Smooth muscle cell (in vitro differentiated cells): ENCODE measurements around the gene CTNNBL1. TPM values are rescaled to one million over a fixed set of nuclear protein-coding genes. Genes with fewer than 3 reads are reported as not detected.

Experiments
- DNase-seq: peaks from one replicate; lab custom pipeline; 2025; ENCODE audit not compliant: unreplicated experiment; lab: John Stamatoyannopoulos, UW
- H2AFZ ChIP-seq: fragments of 200-600 bp; sonication (generic); 2 replicates; pipeline ENCODE4 v1.6.0; 2016; ENCODE audit warnings: antibody characterized with exemption, low read depth, mild to moderate bottlenecking
- H3F3A ChIP-seq: fragments of 200-600 bp; sonication (generic); 2 replicates; pipeline ENCODE4 v1.6.0; 2017; ENCODE audit warnings: antibody characterized with exemption, low read depth
- H3K27ac ChIP-seq: fragments of 200-600 bp; sonication (generic); 2 replicates; pipeline ENCODE4 v1.5.1; 2016; ENCODE audit warnings: low read depth, mild to moderate bottlenecking
- H3K27me3 ChIP-seq: fragments of 200-600 bp; sonication (generic); 2 replicates; pipeline ENCODE4 v1.6.1; 2016; ENCODE audit warnings: low read depth, mild to moderate bottlenecking
- H3K36me3 ChIP-seq: fragments of 200-600 bp; sonication (generic); 2 replicates; pipeline ENCODE4 v1.5.1; 2016; ENCODE audit warnings: low read depth
- H3K4me1 ChIP-seq: fragments of 200-600 bp; sonication (generic); 2 replicates; pipeline ENCODE4 v1.5.1; 2016; ENCODE audit warnings: low read depth
- H3K4me2 ChIP-seq: fragments of 200-600 bp; sonication (generic); 2 replicates; pipeline ENCODE4 v1.6.0; 2016; ENCODE audit warnings: mild to moderate bottlenecking
- H3K4me3 ChIP-seq: fragments of 200-600 bp; sonication (generic); 2 replicates; pipeline ENCODE4 v1.5.1; 2016; ENCODE audit warnings: mild to moderate bottlenecking
- H3K79me2 ChIP-seq: fragments of 200-600 bp; sonication (generic); 2 replicates; pipeline ENCODE4 v1.6.0; 2016; ENCODE audit warnings: low read depth, mild to moderate bottlenecking
- H3K9ac ChIP-seq: fragments of 200-600 bp; sonication (generic); 2 replicates; pipeline ENCODE4 v1.6.0; 2016; ENCODE audit warnings: low read depth
- H3K9me3 ChIP-seq: fragments of 200-600 bp; sonication (generic); replicated peaks from 2 replicates; pipeline ENCODE4 v1.5.1; 2016; ENCODE audit warnings: low read depth
- H4K20me1 ChIP-seq: fragments of 200-600 bp; sonication (generic); 2 replicates; pipeline ENCODE4 v1.6.0; 2016; ENCODE audit warnings: low read depth
- CTCF ChIP-seq: fragments of 200-600 bp; sonication (generic); IDR thresholded peaks from 2 replicates; pipeline ENCODE4 v1.5.1; 2017; ENCODE audit warnings: borderline replicate concordance, mild to moderate bottlenecking, antibody characterized with exemption; ENCODE audit not compliant: insufficient read depth, poor library complexity, severe bottlenecking
- WGBS: methylation state at CpG from one replicate; pipeline ENCODE4 v1.1.7; 2016; ENCODE audit warnings: low lambda C conversion rate; 5-methylcytosine and 5-hydroxymethylcytosine counted together
- polyA plus RNA-seq: library from polyadenylated mRNA; unstranded; fragments of >200 nt; fragmentation: Nextera tagmentation; extraction: Ambion mirVana; gene quantifications from 2 replicates; pipeline ENCODE4 v1.2.1, GENCODE V29; 2016
- total RNA-seq: library from RNA; depleted of rRNA; stranded (reverse); fragments of >200 nt; gene quantifications from 2 replicates; pipeline ENCODE4 v1.2.3, GENCODE V29; 2014

Gene CTNNBL1
- total and polyA plus RNA-seq, 2 experiments from 2014 or later: 33.3 to 63.6 TPM

GRCh38 chr20:37776049-37776448, 82.2 kb downstream of the CTNNBL1 start:
- Histone ChIP-seq H3K9ac (no peak overlapping the region), H3K27ac (no peak overlapping the region), H3K27me3 (no peaks in the 10 kb centered on the region), H4K20me1 (no peaks in the 10 kb centered on the region), H2AFZ (no peak overlapping the region), H3K4me1 (no peaks in the 10 kb centered on the region), H3K36me3 (peaks cover 3% of the 10 kb centered on the region), H3F3A (no peaks in the 10 kb centered on the region), H3K4me2 (no peak overlapping the region), H3K9me3 (no peaks in the 10 kb centered on the region), H3K79me2 (no peaks in the 10 kb centered on the region), H3K4me3 (no peak overlapping the region)
- DNase-seq: no peak
- 99% methylated on average over 5 of the region's 5 CpGs for WGBS
- no peak for TF ChIP-seq CTCF

GRCh38 chr20:37776526-37776925, 82.7 kb downstream of the CTNNBL1 start:
- Histone ChIP-seq H3K36me3 (peaks cover 3% of the 10 kb centered on the region), H3K4me2 (no peak overlapping the region), H3K9me3 (no peaks in the 10 kb centered on the region), H3K4me1 (no peaks in the 10 kb centered on the region), H3K9ac (no peak overlapping the region), H3F3A (no peaks in the 10 kb centered on the region), H3K27me3 (no peaks in the 10 kb centered on the region), H3K79me2 (no peaks in the 10 kb centered on the region), H2AFZ (no peak overlapping the region), H3K4me3 (no peak overlapping the region), H4K20me1 (no peaks in the 10 kb centered on the region), H3K27ac (no peak overlapping the region)
- DNase-seq: no peak
- 95% methylated on average over 3 of the region's 3 CpGs for WGBS
- TF ChIP-seq CTCF: no peak

GRCh38 chr20:37777012-37777950, 83.5 kb downstream of the CTNNBL1 start:
- WGBS: 85% methylated on average over 8 of the region's 8 CpGs
- TF ChIP-seq CTCF: no peak
- Histone ChIP-seq H3K27ac (no peak overlapping the region), H3K27me3 (no peaks in the 10 kb centered on the region), H3K79me2 (no peaks in the 10 kb centered on the region), H2AFZ (no peak overlapping the region), H3K4me1 (no peaks in the 10 kb centered on the region), H3K9me3 (no peaks in the 10 kb centered on the region), H3F3A (no peaks in the 10 kb centered on the region), H3K36me3 (peaks cover 3% of the 10 kb centered on the region), H3K4me2 (no peak overlapping the region), H3K4me3 (no peak overlapping the region), H3K9ac (no peak overlapping the region), H4K20me1 (no peaks in the 10 kb centered on the region)
- no peak for DNase-seq
